Astrocyte of the hippocampus (primary cell): ENCODE results near the gene VCP.
A peak's percentile ranks its signal among the peaks of the same experiment; 100 is the strongest.
"Not testable (repeated sequence)": the region's sequence is repeated elsewhere in the genome, so short reads cannot be mapped to it uniquely, and the experiment has no call there.

Source experiments
- DNase-seq: peaks from one replicate; pipeline ENCODE4 v3.0.0; 2011; ENCODE audit warnings: low read depth, low spot score

VCP gene

DNA sequence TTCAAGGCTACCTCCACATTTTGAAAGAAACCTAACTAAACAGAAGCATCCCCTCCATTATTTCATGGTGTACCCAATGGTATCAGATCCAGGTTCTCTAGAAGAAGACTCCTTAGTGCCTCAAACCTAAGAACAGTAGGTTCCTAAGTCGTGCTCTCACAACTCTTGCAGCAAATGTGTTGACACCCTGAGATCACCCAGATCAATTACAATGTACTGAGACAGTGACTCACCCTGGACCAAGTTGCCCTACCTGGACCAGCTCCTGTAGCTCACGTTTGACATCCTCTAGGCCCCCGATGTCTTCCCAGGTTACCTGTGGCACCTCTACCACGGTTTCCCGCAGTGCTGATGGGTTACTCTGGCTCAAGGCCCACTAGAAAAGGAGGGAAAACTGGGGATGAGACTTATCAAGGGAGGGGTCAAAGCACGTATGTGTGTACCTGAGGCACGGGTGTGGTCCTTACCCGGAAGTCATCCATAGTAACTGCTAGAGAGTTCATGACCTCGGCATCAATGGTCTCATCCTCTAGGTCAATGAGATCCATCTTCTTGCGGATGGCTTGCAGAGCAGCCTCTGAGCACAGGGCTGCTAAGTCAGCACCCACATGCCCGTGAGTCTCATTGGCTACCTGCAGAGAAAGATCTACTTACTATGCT is 11.7 kb downstream of the VCP start:
- DNase-seq: no peak

GRCh38 chr9:35059438-35059837 is 13.0 kb downstream of the VCP start:
- no peak for DNase-seq

DNA sequence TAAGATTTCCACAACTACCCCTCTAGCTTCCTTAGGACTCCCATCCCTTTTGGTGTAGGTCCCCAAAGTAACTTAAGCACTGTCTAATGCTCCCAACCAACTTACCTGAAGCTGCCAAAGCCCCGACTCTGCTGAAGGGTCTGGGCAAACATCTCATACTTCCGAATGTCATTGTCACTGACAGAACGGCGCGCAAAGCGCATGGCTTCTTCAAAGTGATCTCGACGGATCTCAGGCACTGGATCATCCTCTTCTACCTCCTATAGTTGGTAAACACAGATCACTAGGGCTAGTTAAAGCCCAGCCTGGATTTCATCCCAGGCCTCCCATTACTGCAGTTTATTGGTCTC is 15.2 kb downstream of the VCP start:
- DNase-seq: no peak

GRCh38 chr9:35056571-35057270 is 15.7 kb downstream of the VCP start:
- no peak for DNase-seq

GRCh38 chr9:35054871-35055644 is 17.4 kb downstream of the VCP start:
- DNase-seq: no peak

GRCh38 chr9:35054185-35054835 is 18.1 kb downstream of the VCP start:
- DNase-seq: no peak

DNA sequence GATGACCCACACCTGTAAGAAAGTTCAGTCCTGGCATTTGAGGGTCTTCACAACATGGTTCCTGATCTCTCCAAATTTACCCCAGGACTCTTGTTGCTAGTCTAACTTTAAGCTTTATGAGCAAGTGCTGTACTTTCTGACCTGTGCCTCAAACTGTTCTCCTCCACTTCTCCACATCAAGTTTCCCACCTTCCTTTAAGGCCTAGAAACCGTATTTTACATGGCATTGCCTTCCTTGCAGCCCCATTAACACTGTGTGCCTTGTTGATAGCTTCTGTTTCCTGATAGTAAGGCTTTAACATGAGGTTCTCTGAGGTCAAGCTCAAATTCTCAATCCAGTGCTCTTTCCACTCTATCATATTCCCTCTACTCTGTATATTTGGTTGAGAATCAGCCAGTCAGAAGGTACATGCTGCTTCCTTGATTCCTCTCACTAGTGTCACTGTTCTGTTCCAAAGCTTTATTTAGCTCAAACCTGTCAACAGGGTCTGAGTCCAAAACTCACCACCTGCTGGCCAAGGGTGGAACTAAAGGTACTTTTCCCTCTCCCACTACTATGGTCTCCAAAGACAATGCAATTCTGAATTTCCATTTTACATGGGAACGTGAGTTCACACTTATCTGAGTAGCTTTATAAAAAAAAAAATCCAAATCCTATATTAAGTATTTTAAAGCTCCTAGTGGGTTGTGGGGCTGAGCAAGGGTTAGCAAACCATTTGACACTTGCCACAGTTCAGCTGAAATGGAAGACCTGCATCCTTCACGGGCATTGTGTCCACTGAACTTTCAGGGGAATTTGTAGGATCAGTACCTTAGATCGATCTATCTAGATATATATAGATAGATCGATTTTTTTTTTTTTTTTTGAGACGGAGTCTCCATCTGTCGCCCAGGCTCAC is 21.1 kb downstream of the VCP start:
- DNase-seq: peak; percentile 65

DNA sequence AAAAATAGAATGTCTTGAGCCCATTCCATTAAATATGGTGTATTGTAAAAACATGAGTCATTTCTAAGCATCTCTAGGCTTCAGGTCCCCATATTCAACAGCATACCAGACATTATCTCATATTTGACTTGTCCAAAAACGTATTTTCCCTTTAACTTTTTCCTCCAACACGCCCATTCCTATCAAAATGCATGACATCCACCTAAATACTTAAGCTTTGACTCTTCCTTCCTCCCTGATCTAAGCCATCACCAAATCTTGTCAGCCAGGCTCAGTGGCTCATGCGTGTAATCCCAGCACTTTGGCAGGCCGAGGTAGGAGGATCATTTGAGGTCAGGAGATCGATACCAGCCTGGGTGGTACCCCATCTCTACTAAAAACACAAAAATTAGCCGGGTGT is 23.9 kb downstream of the VCP start:
- no peak for DNase-seq

DNA sequence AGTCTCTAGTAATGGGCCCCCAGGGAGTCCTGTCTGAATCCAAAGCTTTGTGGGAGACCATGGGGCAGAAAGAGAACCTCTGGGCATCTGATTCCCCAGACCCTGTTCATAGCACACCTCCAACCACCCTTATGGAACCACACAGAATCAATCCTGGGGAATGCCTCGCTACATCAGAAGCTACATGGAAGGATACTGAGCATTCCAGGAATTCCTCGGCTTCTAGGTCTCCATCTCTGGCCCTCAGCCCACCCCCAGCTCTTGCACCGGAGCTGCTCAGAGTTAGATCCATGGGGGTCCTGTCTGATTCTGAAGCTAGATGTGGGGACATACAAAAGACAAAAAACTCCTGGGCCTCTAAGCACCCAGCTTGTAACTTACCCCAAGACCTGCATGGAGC is 28.4 kb downstream of the VCP start:
- peak; percentile 69 for DNase-seq

GRCh38 chr9:35042891-35043545 is 29.4 kb downstream of the VCP start:
- no peak for DNase-seq

DNA sequence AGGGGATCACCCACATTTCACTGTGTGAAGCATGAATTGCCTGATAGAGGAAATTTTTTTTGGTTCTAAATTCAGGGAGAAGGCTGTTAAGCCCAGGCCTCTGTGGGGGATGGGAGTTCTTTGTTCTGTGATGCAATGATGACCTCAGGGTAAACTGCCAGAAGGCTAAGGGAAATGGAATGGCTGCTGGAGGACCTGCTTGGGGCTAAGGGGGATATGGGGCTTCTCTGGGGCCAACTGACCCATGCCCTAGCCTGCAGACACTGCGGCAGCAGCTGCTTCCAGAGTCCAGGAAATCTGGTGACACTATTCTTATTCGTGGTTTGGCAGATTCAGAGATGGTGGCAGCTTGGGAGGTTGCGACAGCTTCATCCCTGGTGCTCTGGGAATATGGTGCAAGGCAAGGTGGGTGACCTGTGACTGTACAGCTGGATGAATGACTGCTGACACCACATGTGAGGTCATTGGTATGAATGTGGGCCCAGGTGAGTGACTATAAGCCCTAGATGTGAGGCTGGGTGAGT is 30.3 kb downstream of the VCP start:
- peak; percentile 12 for DNase-seq

GRCh38 chr9:35035851-35036701 is 36.3 kb downstream of the VCP start:
- peak; percentile 31 for DNase-seq

- DNase-seq: no peak
These were observed 39.3 kb downstream of the VCP start for GRCh38 chr9:35033101-35033500.

DNA sequence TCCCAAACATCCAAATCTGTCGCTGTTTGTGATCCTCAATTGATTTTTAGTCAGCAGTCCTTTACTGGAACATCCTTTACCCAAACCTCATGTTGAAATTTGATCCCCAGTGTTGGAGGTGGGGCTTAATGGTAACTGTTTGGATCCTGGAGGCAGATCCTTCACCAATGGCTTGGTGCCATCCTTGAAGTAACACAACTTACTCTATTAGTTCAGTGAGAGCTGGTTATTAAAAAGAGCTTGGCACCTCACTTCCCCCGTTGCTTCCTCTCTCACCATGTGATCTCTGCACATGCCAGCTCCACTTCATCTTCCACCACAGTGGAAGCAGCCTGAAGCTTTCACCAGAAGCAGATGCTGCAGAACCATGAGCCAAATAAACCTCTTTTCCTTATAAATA is 42.6 kb downstream of the VCP start:
- no peak for DNase-seq

- DNase-seq: no peak
These were observed 43.2 kb downstream of the VCP start for GRCh38 chr9:35029241-35029640.

- DNase-seq: no peak
These were observed 44.1 kb downstream of the VCP start for GRCh38 chr9:35028341-35028740.

- no peak for DNase-seq
These were observed 44.6 kb downstream of the VCP start for GRCh38 chr9:35027860-35028259.

DNA sequence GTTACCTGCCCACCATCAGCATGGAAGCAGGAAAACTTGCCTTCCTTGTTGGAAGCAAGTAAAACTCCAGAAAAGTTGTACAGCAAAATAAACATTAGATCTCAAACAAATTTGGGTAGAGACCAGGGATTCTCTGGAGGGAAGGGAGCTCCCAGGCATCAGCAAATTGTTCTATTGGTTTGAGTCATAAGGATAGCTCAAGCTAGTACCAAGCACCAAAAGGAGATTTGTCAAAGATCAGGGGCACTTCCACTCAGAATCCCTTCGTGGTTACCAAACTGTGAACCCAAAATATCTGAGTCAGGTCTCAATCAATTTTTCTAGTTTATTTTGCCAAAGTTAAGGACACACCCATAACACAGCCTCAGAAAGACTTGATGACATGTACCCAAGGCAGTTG is 45.1 kb downstream of the VCP start:
- DNase-seq: no peak

- no peak for DNase-seq
These were observed 45.8 kb downstream of the VCP start for GRCh38 chr9:35026671-35027070.

- not testable (repeated sequence) for DNase-seq
These were observed 49.0 kb downstream of the VCP start for GRCh38 chr9:35023443-35023842.
